H1 (cell line): ENCODE results near the gene KIF26B. TPM values are rescaled to one million over a fixed set of nuclear protein-coding genes. Genes with fewer than 3 reads are reported as not detected.

Experiments used
- CTCF ChIA-PET: fragments of 300-600 bp; sonication (Branson Sonifier 250); formaldehyde crosslinking; loops from one replicate; lab custom pipeline; 2021; ENCODE audit not compliant: partially characterized antibody; lab: Charles Lee
- POLR2A ChIA-PET: fragments of 300-600 bp; sonication (Branson Sonifier 250); formaldehyde crosslinking; loops from one replicate; lab custom pipeline; 2021; ENCODE audit warnings: inconsistent platforms; ENCODE audit not compliant: partially characterized antibody; lab: Charles Lee
- DNase-seq, 2 experiments: peaks; one replicate each; pipeline versions ENCODE4 v3.0.0 to v3.0.0-alpha.2; 2010 to 2022; ENCODE audit warnings: low spot score in 2 of 2, low read depth in 1 of 2, mixed read lengths in 1 of 2
- FAIRE-seq: peaks from 2 replicates; lab custom pipeline; 2011; peaks lifted over from hg19 to GRCh38; lab: Jason Lieb, UNC
- H2AFZ ChIP-seq: 2 replicates; pipeline ENCODE4 v1.8.1; 2012; ENCODE audit warnings: low read length, inconsistent platforms
- H2AK5ac ChIP-seq: 2 replicates; pipeline ENCODE4 v1.6.1; 2013; ENCODE audit warnings: low read depth, low read length
- H2BK120ac ChIP-seq: replicated peaks from 2 replicates; pipeline ENCODE3; 2013; ENCODE audit warnings: low read depth, low read length, inconsistent platforms
- H2BK12ac ChIP-seq: 2 replicates; pipeline ENCODE4 v1.6.1; 2013; ENCODE audit warnings: low read depth, low read length
- H2BK15ac ChIP-seq: 2 replicates; pipeline ENCODE4 v1.6.1; 2013; ENCODE audit warnings: low read length
- H2BK20ac ChIP-seq: 2 replicates; pipeline ENCODE4 v1.6.1; 2013; ENCODE audit warnings: low read length
- H2BK5ac ChIP-seq: 2 replicates; pipeline ENCODE4 v1.6.1; 2013; ENCODE audit warnings: low read depth, low read length
- H3K14ac ChIP-seq: 2 replicates; pipeline ENCODE4 v1.6.1; 2013; ENCODE audit warnings: inconsistent platforms; ENCODE audit not compliant: insufficient read length
- H3K18ac ChIP-seq: 2 replicates; pipeline ENCODE4 v1.6.1; 2013; ENCODE audit warnings: low read length; ENCODE audit errors: extremely low read depth
- H3K23ac ChIP-seq: 2 replicates; pipeline ENCODE4 v1.6.1; 2013; ENCODE audit warnings: inconsistent platforms; ENCODE audit not compliant: insufficient read length
- H3K23me2 ChIP-seq: 2 replicates; pipeline ENCODE4 v1.6.1; 2013; ENCODE audit warnings: low read depth, low read length
- H3K27ac ChIP-seq: 2 replicates; pipeline ENCODE4 v1.6.1; 2011; ENCODE audit warnings: low read depth, low read length, inconsistent platforms
- H3K27me3 ChIP-seq, 4 experiments: replicated peaks in 1 of 4; 1 replicate in 1 of 4; 2 replicates in 3 of 4; pipeline versions ENCODE4 v1.6.1 to v1.8.1; 2011 to 2013; ENCODE audit warnings: low read length in 3 of 4, mild to moderate bottlenecking in 3 of 4, inconsistent platforms in 2 of 4, mixed read lengths in 2 of 4, moderate library complexity in 1 of 4; ENCODE audit not compliant: control insufficient read depth in 3 of 4, insufficient read depth in 3 of 4; ENCODE audit errors: extremely low read depth in 1 of 4
- H3K36me3 ChIP-seq, 4 experiments: 2 replicates each; pipeline versions ENCODE4 v1.6.1 to v1.8.1; 2011 to 2013; ENCODE audit warnings: mild to moderate bottlenecking in 4 of 4, low read length in 3 of 4, moderate library complexity in 2 of 4, control low read depth in 1 of 4, inconsistent platforms in 1 of 4; ENCODE audit not compliant: insufficient read depth in 4 of 4, control insufficient read depth in 2 of 4
- H3K4ac ChIP-seq: replicated peaks from 2 replicates; pipeline ENCODE3; 2013; ENCODE audit warnings: low read length, low read depth, mixed read lengths, inconsistent platforms; ENCODE audit not compliant: insufficient read length
- H3K4me1 ChIP-seq, 4 experiments: replicated peaks in 1 of 4; 1 replicate in 1 of 4; 2 replicates in 3 of 4; pipeline versions ENCODE4 v1.6.1 to v1.8.1; 2011 to 2013; ENCODE audit warnings: low read length in 3 of 4, inconsistent platforms in 2 of 4, mixed read lengths in 1 of 4; ENCODE audit not compliant: insufficient read depth in 4 of 4, control insufficient read depth in 3 of 4
- H3K4me2 ChIP-seq, 2 experiments: 2 replicates each; pipeline versions ENCODE4 v1.6.1 to v1.8.1; 2011 to 2013; ENCODE audit warnings: low read depth in 2 of 2, low read length in 2 of 2, control low read depth in 1 of 2, inconsistent platforms in 1 of 2, mild to moderate bottlenecking in 1 of 2; ENCODE audit not compliant: insufficient read depth in 1 of 2
- H3K4me3 ChIP-seq, 4 experiments: fragments of 200-600, 300-600 bp in 1 of 4; sonication (generic), shearing (Covaris generic), sonication (Bioruptor Twin) in 1 of 4; 2 replicates each; pipeline versions ENCODE4 v1.5.1 to v1.8.1; 2011 to 2016; ENCODE audit warnings: low read length in 4 of 4, low read depth in 3 of 4, control low read depth in 2 of 4, inconsistent platforms in 2 of 4, mild to moderate bottlenecking in 2 of 4, mixed read lengths in 1 of 4, moderate library complexity in 1 of 4; ENCODE audit not compliant: insufficient read depth in 2 of 4; ENCODE audit errors: extremely low read depth in 1 of 4
- H3K56ac ChIP-seq: replicated peaks from 2 replicates; pipeline ENCODE3; 2013; ENCODE audit warnings: low read depth, mild to moderate bottlenecking, mixed read lengths, low read length, inconsistent platforms; ENCODE audit not compliant: insufficient read length
- H3K79me1 ChIP-seq: 2 replicates; pipeline ENCODE4 v1.6.1; 2013; ENCODE audit warnings: low read depth, low read length, control low read depth
- H3K79me2 ChIP-seq, 2 experiments: 2 replicates each; pipeline versions ENCODE4 v1.6.1 to v1.8.1; 2012 to 2013; ENCODE audit warnings: low read length in 2 of 2, mild to moderate bottlenecking in 2 of 2, inconsistent platforms in 1 of 2; ENCODE audit not compliant: insufficient read depth in 2 of 2, control insufficient read depth in 1 of 2
- H3K9ac ChIP-seq, 4 experiments: replicated peaks in 1 of 4; 1 replicate in 1 of 4; 2 replicates in 3 of 4; pipeline versions ENCODE4 v1.6.1 to v1.8.1; 2011 to 2013; ENCODE audit warnings: low read depth in 3 of 4, low read length in 3 of 4, control low read depth in 2 of 4, mild to moderate bottlenecking in 2 of 4, moderate library complexity in 2 of 4, inconsistent platforms in 1 of 4; ENCODE audit errors: extremely low read depth in 1 of 4
- H3K9me3 ChIP-seq, 2 experiments: 2 replicates each; pipeline versions ENCODE4 v1.6.1 to v1.8.1; 2012 to 2013; ENCODE audit warnings: mild to moderate bottlenecking in 2 of 2, moderate library complexity in 2 of 2, control low read depth in 1 of 2, inconsistent platforms in 1 of 2, low read depth in 1 of 2, low read length in 1 of 2, mixed read lengths in 1 of 2; ENCODE audit not compliant: insufficient read depth in 2 of 2
- H4K20me1 ChIP-seq, 2 experiments: replicated peaks in 1 of 2; 2 replicates each; pipeline versions ENCODE3 to v1.8.1; 2011 to 2013; ENCODE audit warnings: inconsistent platforms in 2 of 2, low read length in 2 of 2, mild to moderate bottlenecking in 1 of 2; ENCODE audit not compliant: insufficient read depth in 2 of 2, control insufficient read depth in 1 of 2
- H4K5ac ChIP-seq: 2 replicates; pipeline ENCODE4 v1.6.1; 2013; ENCODE audit warnings: low read length, low read depth, mixed read lengths, inconsistent platforms; ENCODE audit not compliant: insufficient read length
- H4K8ac ChIP-seq: 2 replicates; pipeline ENCODE4 v1.8.0; 2013; ENCODE audit warnings: mild to moderate bottlenecking, moderate library complexity, low read length, inconsistent platforms; ENCODE audit not compliant: insufficient read depth; ENCODE audit errors: extremely low read depth
- H4K91ac ChIP-seq: replicated peaks from 2 replicates; pipeline ENCODE3; 2013; ENCODE audit warnings: low read length, mixed read lengths, inconsistent platforms; ENCODE audit not compliant: insufficient read length
- ASH2L ChIP-seq: fragments of 200-600, 300-600 bp; sonication (generic); IDR thresholded peaks from one replicate; pipeline ENCODE4 v1.7.1; 2017; ENCODE audit warnings: low read length
- ATF2 ChIP-seq: IDR thresholded peaks from 2 replicates; pipeline ENCODE4 v1.6.1; 2012; ENCODE audit warnings: low read length, inconsistent platforms
- CHD2 ChIP-seq: IDR thresholded peaks from 2 replicates; pipeline ENCODE4 v1.6.1; 2012; ENCODE audit warnings: low read length, improper control_type of control experiment
- FOSL1 ChIP-seq: IDR thresholded peaks from 2 replicates; pipeline ENCODE4 v1.6.1; 2011; ENCODE audit warnings: mild to moderate bottlenecking, low read depth, low read length, moderate library complexity; ENCODE audit not compliant: insufficient read depth
- GTF2F1 ChIP-seq: IDR thresholded peaks from 2 replicates; pipeline ENCODE4 v1.6.1; 2012; ENCODE audit warnings: low read depth, low read length, improper control_type of control experiment, borderline replicate concordance
- KDM1A ChIP-seq: fragments of 200-600, 300-600 bp; sonication (generic); IDR thresholded peaks from 2 replicates; pipeline ENCODE4 v1.7.1; 2016; ENCODE audit warnings: mild to moderate bottlenecking, low read length, borderline replicate concordance
- NANOG ChIP-seq: IDR thresholded peaks from 2 replicates; pipeline ENCODE4 v1.6.1; 2011; ENCODE audit warnings: low read length, low read depth, mild to moderate bottlenecking, inconsistent platforms; ENCODE audit not compliant: insufficient read depth, poor library complexity, severe bottlenecking
- NRF1 ChIP-seq: IDR thresholded peaks from 2 replicates; pipeline ENCODE4 v1.6.1; 2011; ENCODE audit warnings: mild to moderate bottlenecking, low read depth, low read length, improper control_type of control experiment
- POLR2AphosphoS5 ChIP-seq: IDR thresholded peaks from 2 replicates; pipeline ENCODE4 v1.6.1; 2011; ENCODE audit warnings: low read depth, low read length
- POU5F1 ChIP-seq: IDR thresholded peaks from 2 replicates; pipeline ENCODE4 v1.6.1; 2011; ENCODE audit warnings: low read depth, mild to moderate bottlenecking, low read length, moderate library complexity
- SP1 ChIP-seq: IDR thresholded peaks from 2 replicates; pipeline ENCODE4 v1.6.1; 2011; ENCODE audit warnings: low read depth, low read length
- ZNF274 ChIP-seq: IDR thresholded peaks from 2 replicates; pipeline ENCODE4 v1.7.0; 2012; ENCODE audit warnings: low read length, borderline replicate concordance; ENCODE audit errors: extremely low read depth
- WGBS, 2 experiments: shearing (Covaris generic) in 1 of 2; methylation state at CpG; one replicate each; pipeline versions ENCODE4 v1.1.6 to v1.1.7; 2013 to 2015; ENCODE audit warnings: low lambda C conversion rate in 2 of 2, mixed read lengths in 2 of 2, inconsistent platforms in 1 of 2, low coverage in 1 of 2, missing lambda C conversion rate in 1 of 2; ENCODE audit not compliant: insufficient replicate concordance in 2 of 2, insufficient coverage in 1 of 2, insufficient read length in 1 of 2; ENCODE audit errors: extremely low coverage in 1 of 2, missing lambda C conversion rate in 1 of 2; 5-methylcytosine and 5-hydroxymethylcytosine counted together
- polyA plus RNA-seq, 7 experiments: library from polyadenylated mRNA; depleted of rRNA in 3 of 7; stranded (reverse) in 5 of 7; unstranded in 2 of 7; fragments of >200 nt in 5 of 7; fragments of 200-250 nt in 2 of 7; gene quantifications; 1 replicate in 5 of 7; 2 replicates in 1 of 7; 4 replicates in 1 of 7; pipeline versions ENCODE4 v1.2.1 to v1.2.3, GENCODE V29; 2011 to 2013; ENCODE audit warnings: missing spikeins in 2 of 7, mixed read lengths in 2 of 7
- total RNA-seq: library from RNA; stranded (reverse); fragmentation: NEBNext Ultra II Directional; extraction: Animal tissue kit (Norgen Biotek cat#: 25700); gene quantifications from 2 replicates; pipeline ENCODE4 v1.2.1, GENCODE V29; 2021

Gene KIF26B
- total and polyA plus RNA-seq, 2 of the 8 experiments (the other 6 are each of a cell fraction or from before 2014, with no cell fraction given) = 0.06 to 0.28 TPM

GRCh38 chr1:245648749-245649522 lies 494.2 kb downstream of the KIF26B start:
- no peak overlapping the region for H2BK120ac ChIP-seq
- H2BK15ac ChIP-seq = no peak overlapping the region
- H3K79me1 ChIP-seq = no peaks in the 10 kb centered on the region
- no peak overlapping the region for H3K18ac ChIP-seq
- no peaks in the 10 kb centered on the region for H3K23me2 ChIP-seq
- H3K23ac ChIP-seq = no peak overlapping the region
- no peak overlapping the region for H2AK5ac ChIP-seq
- H2BK12ac ChIP-seq = no peak overlapping the region; the same call in 1 of the 2 replicates
- ChIA-PET CTCF (no interaction called here), POLR2A (no interaction called here)
- no peak overlapping the region for H2AFZ ChIP-seq
- WGBS, 2 experiments = 87% methylated on average over 19 of the region's 19 CpGs; no CpG with 5 or more reads in 1 of the 2 experiments
- H2BK20ac ChIP-seq = no peak overlapping the region
- no peak overlapping the region for H4K91ac ChIP-seq
- no peak overlapping the region for H3K27ac ChIP-seq
- no peak overlapping the region for H3K4me2 ChIP-seq
- no peak overlapping the region for H4K8ac ChIP-seq
- no peak overlapping the region for H3K14ac ChIP-seq
- DNase-seq (no peak), FAIRE-seq (no peak)
- no peak overlapping the region for H2BK5ac ChIP-seq
- H4K5ac ChIP-seq = no peak overlapping the region
- no peak overlapping the region for H3K9ac ChIP-seq
- H4K20me1 ChIP-seq = no peaks in the 10 kb centered on the region
- H3K4me1 ChIP-seq = peaks cover 0 to 3% (median 2%) of the 10 kb centered on the region in 4 experiments; a peak in 1 of 7 replicates
- no peak overlapping the region for H3K4me3 ChIP-seq
- H3K79me2 ChIP-seq = no peaks in the 10 kb centered on the region
- no peak overlapping the region for H3K4ac ChIP-seq
- H3K56ac ChIP-seq = no peak overlapping the region
- peaks cover 6 to 8% of the 10 kb centered on the region in 2 experiments; a peak in 3 of 4 replicates for H3K9me3 ChIP-seq
- H3K27me3 ChIP-seq = no peaks in the 10 kb centered on the region
- no peaks in the 10 kb centered on the region for H3K36me3 ChIP-seq
- TF ChIP-seq ZNF274 (no peak), POLR2AphosphoS5 (no peak), NANOG (no peak), FOSL1 (no peak), ATF2 (no peak), NRF1 (no peak), CHD2 (no peak), SP1 (no peak), ASH2L (no peak), POU5F1 (no peak), GTF2F1 (no peak), KDM1A (no peak)
